Ascending aorta (tissue), 2 donors: Measurements from ENCODE around the gene CCDC190. TPM values are rescaled to one million over a fixed set of nuclear protein-coding genes. Genes with fewer than 3 reads are reported as not detected.

Experiments used
- DNase-seq, 2 donors: peaks; one replicate each; pipeline ENCODE4 v3.0.0-alpha.2; 2019; ENCODE audit warnings: low spot score in 2 of 2
- H3K27ac ChIP-seq, 2 donors: fragments of 200-600 bp; sonication (generic); one replicate each; pipeline ENCODE4 v1.5.1; 2016 to 2017; ENCODE audit warnings: mild to moderate bottlenecking in 1 of 2
- H3K27me3 ChIP-seq: fragments of 200-600 bp; sonication (generic); one replicate; pipeline ENCODE4 v1.5.1; 2017
- H3K36me3 ChIP-seq, 2 donors: fragments of 200-600 bp; sonication (generic); one replicate each; pipeline ENCODE4 v1.5.1; 2016
- H3K4me1 ChIP-seq, 2 donors: fragments of 200-600 bp; sonication (generic); one replicate each; pipeline ENCODE4 v1.5.1; 2016 to 2017; ENCODE audit warnings: mild to moderate bottlenecking in 1 of 2
- H3K4me3 ChIP-seq, 2 donors: fragments of 200-600 bp; sonication (generic); one replicate each; pipeline ENCODE4 v1.5.1; 2016 to 2017; ENCODE audit warnings: mild to moderate bottlenecking in 1 of 2
- H3K9me3 ChIP-seq, 2 donors: fragments of 200-600 bp; sonication (generic); one replicate each; pipeline ENCODE4 v1.5.1; 2016
- CTCF ChIP-seq, 3 experiments: fragments of 200-600 bp in 2 of 3; fragments of 450-650 bp in 1 of 3; sonication (generic) in 2 of 3; IDR thresholded peaks; one replicate each; pipeline ENCODE4 v1.5.1; 2016 to 2019; ENCODE audit warnings: antibody characterized with exemption in 3 of 3, mild to moderate bottlenecking in 1 of 3, moderate library complexity in 1 of 3
- intact Hi-C: fragments of 100-400 bp; cut with DNase I; formaldehyde crosslinking; loops from one replicate; pipeline ENCODE4 v1.15.1; 2023
- total RNA-seq: library from RNA; depleted of rRNA; stranded (reverse); fragments of >200 nt; gene quantifications from one replicate; pipeline ENCODE4 v1.1.0, GENCODE V29; 2016

The CCDC190 gene
- total RNA-seq, 1 donor from 2014 or later = 1.9 TPM

GRCh38 chr1:162905174-162906158, 44.5 kb upstream of the CCDC190 start:
- no peak for TF ChIP-seq CTCF (IDR thresholded peaks at IDR 0.05)
- Histone ChIP-seq H3K4me1 (peaks cover 0 to 11% of the 10 kb centered on the region in 2 donors), H3K36me3 (no peaks in the 10 kb centered on the region), H3K27me3 (no peaks in the 10 kb centered on the region), H3K9me3 (no peaks in the 10 kb centered on the region), H3K27ac (peak overlapping the region; percentile 31 to 38), H3K4me3 (no peak overlapping the region)
- intact Hi-C loops = loop anchor here (2.0 to 5.0 kb wide), 2 partner anchors 27 to 48 kb away; no protein-coding TSS in a partner anchor
- DNase-seq = no peak

DNA sequence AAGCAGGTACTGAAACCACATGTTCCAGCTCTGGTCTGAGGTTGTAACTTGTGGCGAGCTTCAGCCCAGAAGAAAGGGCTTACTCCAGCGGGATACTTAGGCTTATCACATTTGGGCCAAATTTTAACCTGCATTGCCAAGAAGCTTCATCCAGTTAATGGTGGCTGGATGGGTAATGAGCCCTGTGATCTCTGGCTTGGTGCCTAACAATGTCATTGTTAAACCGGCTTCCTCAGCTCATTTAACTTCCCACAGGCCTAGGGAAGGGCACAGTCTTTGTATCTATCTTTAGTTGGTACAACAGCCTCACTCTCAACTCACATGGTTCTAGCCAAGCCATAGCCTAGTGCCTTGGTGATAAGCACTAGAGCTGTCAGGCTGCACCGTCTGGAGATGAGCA, 43.6 kb upstream of the CCDC190 start:
- no peaks in the 10 kb centered on the region for H3K9me3 ChIP-seq
- peak overlapping the region in 1 of 2 donors; percentile 38 for H3K27ac ChIP-seq
- H3K36me3 ChIP-seq = no peaks in the 10 kb centered on the region
- intact Hi-C loops = loop anchor here (2.0 kb wide), 1 partner anchor 26 kb away; no protein-coding TSS in a partner anchor
- peaks cover 0 to 11% of the 10 kb centered on the region in 2 donors for H3K4me1 ChIP-seq
- H3K27me3 ChIP-seq = no peaks in the 10 kb centered on the region
- H3K4me3 ChIP-seq = no peak overlapping the region
- TF ChIP-seq CTCF (IDR thresholded peaks at IDR 0.05) = no peak
- no peak for DNase-seq

DNA sequence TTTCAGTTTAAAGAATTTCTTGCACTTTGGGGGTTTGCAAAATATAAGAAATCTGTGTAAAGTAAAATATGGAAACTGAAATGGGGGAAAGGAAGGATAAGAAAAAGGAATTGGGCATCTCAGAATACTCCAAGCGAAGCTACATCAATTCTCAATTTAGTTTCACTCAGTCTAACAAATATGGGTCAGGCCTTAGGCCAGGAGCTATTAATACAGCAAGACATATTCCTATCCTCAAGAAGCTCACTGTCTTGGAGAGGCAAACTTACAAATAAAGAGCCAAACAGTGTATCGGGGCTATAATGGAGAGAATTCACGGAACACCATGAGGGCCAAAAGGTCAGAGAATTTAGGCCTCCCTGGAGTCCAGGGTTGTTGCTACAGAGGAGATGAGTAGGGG, 43.0 kb upstream of the CCDC190 start:
- no peaks in the 10 kb centered on the region for H3K36me3 ChIP-seq
- no peak for TF ChIP-seq CTCF (IDR thresholded peaks at IDR 0.05)
- H3K27me3 ChIP-seq = no peaks in the 10 kb centered on the region
- peaks cover 0 to 8% of the 10 kb centered on the region in 2 donors for H3K4me1 ChIP-seq
- no peak overlapping the region for H3K4me3 ChIP-seq
- no peak for DNase-seq
- intact Hi-C loops = loop anchor here (2.0 kb wide), 1 partner anchor 25 kb away; no protein-coding TSS in a partner anchor
- no peaks in the 10 kb centered on the region for H3K9me3 ChIP-seq
- H3K27ac ChIP-seq = no peak overlapping the region

- Histone ChIP-seq H3K27me3 (no peaks in the 10 kb centered on the region), H3K4me1 (peaks cover 0 to 7% of the 10 kb centered on the region in 2 donors), H3K9me3 (no peaks in the 10 kb centered on the region), H3K27ac (no peak overlapping the region), H3K4me3 (no peak overlapping the region), H3K36me3 (no peaks in the 10 kb centered on the region)
- intact Hi-C loops = no loop called here
- DNase-seq = no peak
- no peak for TF ChIP-seq CTCF (IDR thresholded peaks at IDR 0.05)
These were observed 42.3 kb upstream of the CCDC190 start for GRCh38 chr1:162903246-162903645.

DNA sequence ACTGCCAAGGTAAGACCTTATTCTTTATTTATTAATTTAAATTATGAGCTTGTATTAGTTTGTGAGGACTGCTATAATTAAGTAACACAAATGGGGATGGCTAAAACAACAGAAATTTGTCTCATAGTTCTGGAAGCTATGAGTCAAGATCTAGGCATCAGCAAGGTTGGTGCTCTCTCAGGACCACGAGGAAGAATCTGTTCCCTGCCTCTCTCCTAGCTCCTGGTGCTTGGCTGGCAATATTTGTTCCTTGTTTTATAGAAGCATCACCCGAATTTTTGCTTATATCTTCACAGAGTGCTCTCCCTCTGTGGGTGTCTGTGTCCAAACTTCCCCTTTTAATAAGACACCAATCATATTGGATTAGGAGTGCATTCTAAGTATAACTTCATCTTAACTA, 41.4 kb upstream of the CCDC190 start:
- TF ChIP-seq CTCF (IDR thresholded peaks at IDR 0.05) = no peak
- no peak for DNase-seq

More for the DNA sequence above, 41.4 kb upstream of the CCDC190 start:
- Histone ChIP-seq H3K9me3 (no peaks in the 10 kb centered on the region), H3K27ac (no peak overlapping the region), H3K36me3 (no peaks in the 10 kb centered on the region), H3K4me1 (peaks cover 0 to 7% of the 10 kb centered on the region in 2 donors), H3K27me3 (no peaks in the 10 kb centered on the region), H3K4me3 (no peak overlapping the region)
- intact Hi-C loops = no loop called here
